ENCODE measurements around the gene DHH.
A peak's percentile ranks its signal among the peaks of the same experiment; 100 is the strongest.

DNA sequence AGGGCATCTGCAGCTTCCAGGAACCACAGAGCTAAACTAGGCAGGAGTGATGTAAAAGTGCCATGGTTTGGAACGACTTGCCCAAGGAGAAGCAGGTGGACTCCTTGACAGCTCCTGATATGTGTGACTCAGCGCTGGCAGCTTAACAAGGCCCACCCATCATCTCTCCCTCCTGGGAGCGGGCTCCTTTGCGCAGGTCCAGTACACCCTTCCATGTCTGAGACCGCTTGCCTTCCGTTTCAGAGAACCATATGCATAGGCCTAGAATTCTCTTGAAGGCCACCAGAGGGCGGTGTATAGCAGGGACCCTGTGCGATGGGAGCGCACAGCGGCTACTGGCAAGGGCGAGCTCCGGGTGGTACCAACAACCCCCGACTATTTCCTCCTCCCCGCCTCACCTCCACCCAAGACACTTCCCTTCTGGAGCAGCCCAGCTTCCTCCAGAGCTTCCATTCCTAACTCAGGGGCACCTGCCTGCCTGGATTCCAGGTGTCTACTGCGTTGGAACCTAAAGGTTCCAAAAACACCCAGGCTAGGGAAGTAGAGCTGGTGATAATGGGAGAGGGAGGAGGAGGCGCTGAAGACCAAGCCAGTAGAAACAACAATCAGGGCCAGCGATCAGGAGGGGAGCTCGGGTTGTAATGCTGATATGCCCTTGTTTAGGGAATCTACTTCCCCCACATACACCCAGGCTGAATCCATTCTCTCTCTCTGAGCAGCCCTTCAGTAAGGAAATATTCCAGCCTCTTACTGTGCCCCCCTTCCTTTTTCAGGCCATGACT, 6.3 kb downstream of the DHH start:
- TF ChIP-seq, protein P1, sequence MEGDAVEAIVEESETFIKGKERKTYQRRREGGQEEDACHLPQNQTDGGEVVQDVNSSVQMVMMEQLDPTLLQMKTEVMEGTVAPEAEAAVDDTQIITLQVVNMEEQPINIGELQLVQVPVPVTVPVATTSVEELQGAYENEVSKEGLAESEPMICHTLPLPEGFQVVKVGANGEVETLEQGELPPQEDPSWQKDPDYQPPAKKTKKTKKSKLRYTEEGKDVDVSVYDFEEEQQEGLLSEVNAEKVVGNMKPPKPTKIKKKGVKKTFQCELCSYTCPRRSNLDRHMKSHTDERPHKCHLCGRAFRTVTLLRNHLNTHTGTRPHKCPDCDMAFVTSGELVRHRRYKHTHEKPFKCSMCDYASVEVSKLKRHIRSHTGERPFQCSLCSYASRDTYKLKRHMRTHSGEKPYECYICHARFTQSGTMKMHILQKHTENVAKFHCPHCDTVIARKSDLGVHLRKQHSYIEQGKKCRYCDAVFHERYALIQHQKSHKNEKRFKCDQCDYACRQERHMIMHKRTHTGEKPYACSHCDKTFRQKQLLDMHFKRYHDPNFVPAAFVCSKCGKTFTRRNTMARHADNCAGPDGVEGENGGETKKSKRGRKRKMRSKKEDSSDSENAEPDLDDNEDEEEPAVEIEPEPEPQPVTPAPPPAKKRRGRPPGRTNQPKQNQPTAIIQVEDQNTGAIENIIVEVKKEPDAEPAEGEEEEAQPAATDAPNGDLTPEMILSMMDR (conservative IDR thresholded peaks at IDR 0.05; ENCODE audit: low read length) = peak; percentile 92
- no peak for TF ChIP-seq EZH2phosphoT487 (IDR thresholded peaks at IDR 0.05; ENCODE audit: borderline replicate concordance, low read depth, low read length)
